Stimulated activated CD4-positive, alpha-beta T cell treated with anti-CD3 and anti-CD28 coated beads, Interleukin-4, amount 100 ng/mL, for 48 hours (primary cell): ENCODE data around the gene ING5.

ENCODE experiments used
- DNase-seq, 2 donors: peaks; one replicate each; pipeline ENCODE4 v3.0.0-alpha.2; 2020; ENCODE audit warnings: low read depth in 2 of 2

ING5 gene

GRCh38 chr2:241776336-241777169, 74.7 kb downstream of the ING5 start, which contains the start of gene GAL3ST2:
TSS of gene GAL3ST2 (plus strand) at chr2:241776822. CDS start at chr2:241776956, 134 bp downstream.
- DNase-seq: no peak

GRCh38 chr2:241777170-241777685, 75.4 kb downstream of the ING5 start:
- DNase-seq: no peak

- no peak for DNase-seq
These were observed 76.1 kb downstream of the ING5 start for GRCh38 chr2:241777686-241778627.
